K562 (cell line): ENCODE data around the gene ABHD12. TPM values are rescaled to one million over a fixed set of nuclear protein-coding genes. Genes with fewer than 3 reads are reported as not detected.

Source experiments
- CBX5 ChIP-seq: IDR thresholded peaks from 2 replicates; pipeline ENCODE4 v1.6.1; 2014; ENCODE audit warnings: low read depth, borderline replicate concordance
- COPS2 ChIP-seq: fragments of 450-650 bp; conservative IDR thresholded peaks from 2 replicates; pipeline ENCODE4 v1.6.1; 2016; ENCODE audit warnings: mild to moderate bottlenecking, moderate library complexity
- CUX1 ChIP-seq: fragments of 200-800 bp; sonication (Bioruptor generic); IDR thresholded peaks from 2 replicates; pipeline ENCODE4 v1.6.1; 2016; ENCODE audit warnings: missing genetic modification characterization, missing compliant biosample characterization
- FIP1L1 ChIP-seq: fragments of 200-400 bp; formaldehyde crosslinking; IDR thresholded peaks from 2 replicates; pipeline ENCODE4 v1.6.1; 2018; ENCODE audit warnings: mild to moderate bottlenecking, low read depth, low read length; ENCODE audit not compliant: poor library complexity, severe bottlenecking
- MAFG ChIP-seq: fragments of 450-650 bp; conservative IDR thresholded peaks from 2 replicates; pipeline ENCODE4 v1.6.1; 2016; ENCODE audit warnings: missing genetic modification characterization, missing compliant biosample characterization
- MCM2 ChIP-seq: fragments of 450-650 bp; IDR thresholded peaks from 2 replicates; pipeline ENCODE4 v1.6.1; 2017; ENCODE audit warnings: low read depth, mild to moderate bottlenecking
- PCBP2 ChIP-seq: fragments of 200-400 bp; formaldehyde crosslinking; IDR thresholded peaks from 2 replicates; pipeline ENCODE4 v1.6.1; 2018; ENCODE audit warnings: low read length, low read depth, mild to moderate bottlenecking, moderate library complexity; ENCODE audit not compliant: poor library complexity, severe bottlenecking
- POLR2B ChIP-seq: fragments of 450-650 bp; IDR thresholded peaks from 2 replicates; pipeline ENCODE4 v1.6.1; 2018; ENCODE audit warnings: low read depth; ENCODE audit not compliant: partially characterized antibody
- PRMT5 ChIP-seq: sonication (generic); formaldehyde crosslinking; IDR thresholded peaks from 2 replicates; pipeline ENCODE4 v1.5.0; 2020; ENCODE audit warnings: missing genetic modification reagents
- RB1 ChIP-seq: fragments of 450-650 bp; IDR thresholded peaks from 2 replicates; pipeline ENCODE4 v1.6.1; 2017; ENCODE audit warnings: low read depth, mild to moderate bottlenecking
- RBM17 ChIP-seq: fragments of 200-400 bp; formaldehyde crosslinking; IDR thresholded peaks from 2 replicates; pipeline ENCODE4 v1.6.1; 2017; ENCODE audit warnings: low read depth, mild to moderate bottlenecking, low read length, borderline replicate concordance
- SAFB ChIP-seq: fragments of 200-400 bp; formaldehyde crosslinking; IDR thresholded peaks from 2 replicates; pipeline ENCODE4 v1.6.1; 2017; ENCODE audit warnings: low read depth, low read length, borderline replicate concordance
- SMAD3 ChIP-seq: fragments of 450-650 bp; formaldehyde crosslinking; conservative IDR thresholded peaks from 2 replicates; pipeline ENCODE4 v1.4.0; 2020; ENCODE audit warnings: mild to moderate bottlenecking
- TCF7 ChIP-seq: sonication (generic); IDR thresholded peaks from 2 replicates; pipeline ENCODE4 v1.6.1; 2016; ENCODE audit warnings: antibody characterized with exemption, borderline replicate concordance
- TCFL5 ChIP-seq: fragments of 250-450 bp; sonication (Bioruptor Pico); conservative IDR thresholded peaks from 2 replicates; pipeline ENCODE4 v1.6.1; 2021; ENCODE audit warnings: mild to moderate bottlenecking, moderate library complexity, matching md5 sums
- ZNF217 ChIP-seq: sonication (generic); formaldehyde crosslinking; IDR thresholded peaks from 2 replicates; pipeline ENCODE4 v1.8.0; 2022; ENCODE audit warnings: mild to moderate bottlenecking, missing genetic modification reagents
- ZNF584 ChIP-seq: fragments of 200-800 bp; sonication (Bioruptor generic); IDR thresholded peaks from 2 replicates; pipeline ENCODE4 v1.6.1; 2016; ENCODE audit warnings: low read depth, mild to moderate bottlenecking, missing genetic modification characterization, missing compliant biosample characterization
- ZNF830 ChIP-seq: fragments of 250-450 bp; sonication (Bioruptor Pico); IDR thresholded peaks from 2 replicates; pipeline ENCODE4 v1.5.0; 2021; ENCODE audit warnings: mild to moderate bottlenecking
- polyA plus RNA-seq, 8 experiments: library from polyadenylated mRNA; depleted of rRNA in 4 of 8; stranded (reverse) in 5 of 8; unstranded in 3 of 8; fragments of >200 nt; fragmentation: Nextera tagmentation in 2 of 8; fragmentation: Illumina TruSeq in 1 of 8; extraction: Ambion mirVana in 2 of 8; extraction: Trizol in 1 of 8; gene quantifications; 2 replicates each; pipeline versions ENCODE4 v1.2.1 to v1.2.3, GENCODE V29; 2011 to 2014; ENCODE audit warnings: inconsistent platforms in 1 of 8, missing spikeins in 1 of 8
- total RNA-seq, 7 experiments: library from RNA; depleted of rRNA in 6 of 7; stranded (reverse); fragments of >200 nt in 6 of 7; fragmentation: Illumina TruSeq in 2 of 7; extraction: Trizol in 2 of 7; gene quantifications; 2 replicates each; pipeline versions ENCODE4 v1.2.1 to v1.2.3, GENCODE V29; 2011 to 2021; ENCODE audit warnings: low replicate concordance in 1 of 7
- TF ChIP-seq, protein P1 (sequence below): fragments of 250-450 bp; sonication (Bioruptor Pico); IDR thresholded peaks from 2 replicates; pipeline ENCODE4 v1.4.0; 2020; ENCODE audit warnings: borderline replicate concordance
- TF ChIP-seq, protein P2 (sequence below): sonication (generic); formaldehyde crosslinking; IDR thresholded peaks from 2 replicates; pipeline ENCODE4 v1.4.0; 2020; ENCODE audit warnings: mild to moderate bottlenecking, missing genetic modification reagents

The ABHD12 gene
- total and polyA plus RNA-seq, 9 of the 15 experiments (the other 6 are each of a cell fraction or from before 2014, with no cell fraction given), result 0.65 to 15.6 (median 9.1) TPM

DNA sequence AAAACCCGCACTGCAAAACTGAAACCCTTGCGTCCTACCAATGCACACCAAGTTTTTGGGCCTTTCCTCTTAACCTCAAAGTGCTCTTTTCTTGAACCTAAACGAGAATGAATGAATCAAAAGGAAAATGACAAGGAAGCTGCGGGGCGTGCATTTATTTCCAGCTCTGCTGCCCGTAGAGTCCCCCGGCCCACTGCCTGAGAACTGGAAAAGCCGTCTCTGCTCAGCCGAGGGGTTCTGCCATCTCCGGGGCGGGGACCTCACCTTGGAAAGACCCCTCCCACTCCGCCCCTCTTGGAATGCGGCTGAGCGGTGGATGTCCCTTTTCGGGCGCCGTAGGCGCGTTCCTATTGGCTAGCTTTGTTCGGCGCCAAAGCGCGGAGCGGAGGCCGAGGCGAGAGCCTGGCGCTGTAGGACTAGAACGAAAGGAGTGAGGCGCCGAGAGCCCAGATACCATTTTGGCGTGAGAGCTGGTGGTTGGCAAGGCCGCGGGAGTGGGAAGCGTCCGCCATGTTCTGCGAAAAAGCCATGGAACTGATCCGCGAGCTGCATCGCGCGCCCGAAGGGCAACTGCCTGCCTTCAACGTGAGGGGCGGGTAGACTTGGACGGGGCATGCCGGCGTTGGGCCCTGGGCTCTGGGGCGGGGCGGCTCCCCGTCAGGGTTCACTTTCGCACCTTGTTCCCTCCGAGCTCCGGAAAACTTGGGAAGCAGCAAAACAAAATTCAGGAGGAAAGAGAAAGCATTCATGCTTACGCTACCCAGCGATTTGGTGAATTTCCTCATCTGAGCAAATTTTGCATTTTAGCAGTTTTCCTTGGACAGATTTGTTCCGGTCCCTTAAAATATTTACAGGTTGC, 16.9 kb upstream of the ABHD12 start, which contains the start of gene GINS1 (continued):
- TF ChIP-seq, protein P1, sequence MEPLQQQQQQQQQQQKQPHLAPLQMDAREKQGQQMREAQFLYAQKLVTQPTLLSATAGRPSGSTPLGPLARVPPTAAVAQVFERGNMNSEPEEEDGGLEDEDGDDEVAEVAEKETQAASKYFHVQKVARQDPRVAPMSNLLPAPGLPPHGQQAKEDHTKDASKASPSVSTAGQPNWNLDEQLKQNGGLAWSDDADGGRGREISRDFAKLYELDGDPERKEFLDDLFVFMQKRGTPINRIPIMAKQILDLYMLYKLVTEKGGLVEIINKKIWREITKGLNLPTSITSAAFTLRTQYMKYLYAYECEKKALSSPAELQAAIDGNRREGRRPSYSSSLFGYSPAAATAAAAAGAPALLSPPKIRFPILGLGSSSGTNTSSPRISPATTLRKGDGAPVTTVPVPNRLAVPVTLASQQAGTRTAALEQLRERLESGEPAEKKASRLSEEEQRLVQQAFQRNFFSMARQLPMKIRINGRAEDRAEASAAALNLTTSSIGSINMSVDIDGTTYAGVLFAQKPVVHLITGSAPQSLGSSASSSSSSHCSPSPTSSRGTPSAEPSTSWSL (CRISPR knock-in tag), result no peak
- TF ChIP-seq FIP1L1, result peak; percentile 28
- TF ChIP-seq TCFL5 (CRISPR knock-in tag), result no peak
- TF ChIP-seq PCBP2, result no peak
- no peak for TF ChIP-seq MAFG (tag)
- no peak for TF ChIP-seq ZNF830 (CRISPR knock-in tag)
- TF ChIP-seq PRMT5 (CRISPR knock-in tag), result no peak
- no peak for TF ChIP-seq RBM17
- TF ChIP-seq POLR2B, result peak; percentile 62
- peak; percentile 72; the same call in 1 of the 2 replicates for TF ChIP-seq RB1
- TF ChIP-seq CUX1, result no peak
- TF ChIP-seq COPS2, result no peak
- no peak for TF ChIP-seq ZNF584 (CRISPR knock-in tag)
- TF ChIP-seq, protein P2, sequence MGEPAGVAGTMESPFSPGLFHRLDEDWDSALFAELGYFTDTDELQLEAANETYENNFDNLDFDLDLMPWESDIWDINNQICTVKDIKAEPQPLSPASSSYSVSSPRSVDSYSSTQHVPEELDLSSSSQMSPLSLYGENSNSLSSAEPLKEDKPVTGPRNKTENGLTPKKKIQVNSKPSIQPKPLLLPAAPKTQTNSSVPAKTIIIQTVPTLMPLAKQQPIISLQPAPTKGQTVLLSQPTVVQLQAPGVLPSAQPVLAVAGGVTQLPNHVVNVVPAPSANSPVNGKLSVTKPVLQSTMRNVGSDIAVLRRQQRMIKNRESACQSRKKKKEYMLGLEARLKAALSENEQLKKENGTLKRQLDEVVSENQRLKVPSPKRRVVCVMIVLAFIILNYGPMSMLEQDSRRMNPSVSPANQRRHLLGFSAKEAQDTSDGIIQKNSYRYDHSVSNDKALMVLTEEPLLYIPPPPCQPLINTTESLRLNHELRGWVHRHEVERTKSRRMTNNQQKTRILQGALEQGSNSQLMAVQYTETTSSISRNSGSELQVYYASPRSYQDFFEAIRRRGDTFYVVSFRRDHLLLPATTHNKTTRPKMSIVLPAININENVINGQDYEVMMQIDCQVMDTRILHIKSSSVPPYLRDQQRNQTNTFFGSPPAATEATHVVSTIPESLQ (CRISPR knock-in tag), result no peak
- TF ChIP-seq SAFB, result no peak
- no peak for TF ChIP-seq MCM2
- no peak for TF ChIP-seq ZNF217 (CRISPR knock-in tag)
- no peak for TF ChIP-seq CBX5
- no peak for TF ChIP-seq SMAD3 (CRISPR knock-in tag)
- no peak for TF ChIP-seq TCF7
